ENCODE data around the gene CPNE5. TPM values are rescaled to one million over a fixed set of nuclear protein-coding genes. Genes with fewer than 3 reads are reported as not detected.

CPNE5 gene
- total and polyA plus RNA-seq, 9 of the 15 experiments (the other 6 are each of a cell fraction or from before 2014, with no cell fraction given), result 0.14 to 1.0 (median 0.46) TPM; not detected in 2

- no peak for TF ChIP-seq REST (IDR thresholded peaks at IDR 0.05; ENCODE audit: borderline replicate concordance)
- 0 out of 2 replicates have a peak, but pooled peaks have one; percentile 35 for TF ChIP-seq REST (CRISPR knock-in tag; IDR thresholded peaks at IDR 0.05; ENCODE audit: low read depth)
- no peak for TF ChIP-seq IFI16 (CRISPR knock-in tag; IDR thresholded peaks at IDR 0.05)
- TF ChIP-seq AFF1 (IDR thresholded peaks at IDR 0.05; ENCODE audit: low read depth in 1 of 2, partially characterized antibody in 2 of 2), result peak; percentile 31 to 55
- no peak for TF ChIP-seq STAT5B (CRISPR knock-in tag; IDR thresholded peaks at IDR 0.05)
- no peak for TF ChIP-seq ZNF217 (CRISPR knock-in tag; IDR thresholded peaks at IDR 0.05)
- TF ChIP-seq NCOR1 (IDR thresholded peaks at IDR 0.05), result no peak; the same call in 1 of the 2 replicates
- no peak for TF ChIP-seq SRSF1 (IDR thresholded peaks at IDR 0.05; ENCODE audit: low read depth, low read length)
- TF ChIP-seq ZBTB17 (CRISPR knock-in tag; IDR thresholded peaks at IDR 0.05), result no peak
- TF ChIP-seq FOXP4 (CRISPR knock-in tag; IDR thresholded peaks at IDR 0.05; ENCODE audit: borderline replicate concordance), result no peak
- no peak for TF ChIP-seq HNRNPL (IDR thresholded peaks at IDR 0.05; ENCODE audit: low read depth, low read length)
Observed at GRCh38 chr6:36820700-36821580, 18.3 kb downstream of the CPNE5 start (continued).
